HG02884 (cell line): ENCODE results near the gene TPD52L1.
A peak's percentile ranks its signal among the peaks of the same experiment; 100 is the strongest.
"Not testable (repeated sequence)": the region's sequence is repeated elsewhere in the genome, so short reads cannot be mapped to it uniquely, and the experiment has no call there.

Experiments used
- ATAC-seq: cut with Tn5 transposase; IDR thresholded peaks from one replicate; pipeline ENCODE4 v1.9.1; 2021; ENCODE audit warnings: mild to moderate bottlenecking, moderate library complexity; ENCODE audit not compliant: unreplicated experiment

TPD52L1 gene

GRCh38 chr6:125153391-125154117, at the start of gene TPD52L1:
TSS of gene TPD52L1 (plus strand) at chr6:125153773. CDS start at chr6:125153952, 179 bp downstream.
- peak; percentile 97 for ATAC-seq

- no peak for ATAC-seq
Measured at GRCh38 chr6:125104425-125104824, 49.1 kb upstream of the TPD52L1 start.

GRCh38 chr6:125107048-125107447, 46.5 kb upstream of the TPD52L1 start:
- no peak for ATAC-seq

GRCh38 chr6:125107896-125108295, 45.7 kb upstream of the TPD52L1 start:
- ATAC-seq = no peak

- no peak for ATAC-seq
Measured at GRCh38 chr6:125110056-125110455, 43.5 kb upstream of the TPD52L1 start.

GRCh38 chr6:125111219-125111983, 42.2 kb upstream of the TPD52L1 start:
- ATAC-seq = no peak

- ATAC-seq = no peak
Measured at GRCh38 chr6:125112934-125113333, 40.6 kb upstream of the TPD52L1 start.

GRCh38 chr6:125114248-125114858, 39.2 kb upstream of the TPD52L1 start:
- peak; percentile 65 for ATAC-seq

- no peak for ATAC-seq
Measured at GRCh38 chr6:125116170-125116569, 37.4 kb upstream of the TPD52L1 start.

- no peak for ATAC-seq
Measured at GRCh38 chr6:125116710-125117109, 36.9 kb upstream of the TPD52L1 start.

GRCh38 chr6:125117818-125118217, 35.8 kb upstream of the TPD52L1 start:
- no peak for ATAC-seq

- ATAC-seq = no peak
Measured at GRCh38 chr6:125120054-125120590, 33.5 kb upstream of the TPD52L1 start.

- no peak for ATAC-seq
Measured at GRCh38 chr6:125121894-125122293, 31.7 kb upstream of the TPD52L1 start.

GRCh38 chr6:125123051-125123450, 30.5 kb upstream of the TPD52L1 start:
- ATAC-seq = no peak

GRCh38 chr6:125123468-125124048, 30.0 kb upstream of the TPD52L1 start:
- no peak for ATAC-seq

- no peak for ATAC-seq
Measured at GRCh38 chr6:125124049-125124669, 29.4 kb upstream of the TPD52L1 start.

GRCh38 chr6:125125856-125126255, 27.7 kb upstream of the TPD52L1 start:
- ATAC-seq = not testable (repeated sequence)

GRCh38 chr6:125129354-125129753, 24.2 kb upstream of the TPD52L1 start:
- no peak for ATAC-seq

GRCh38 chr6:125132058-125132457, 21.5 kb upstream of the TPD52L1 start:
- ATAC-seq = no peak

GRCh38 chr6:125136378-125136777, 17.2 kb upstream of the TPD52L1 start:
- no peak for ATAC-seq

- no peak for ATAC-seq
Measured at GRCh38 chr6:125138083-125138482, 15.5 kb upstream of the TPD52L1 start.
